Measurements from ENCODE around the gene COA5.

GRCh38 chr2:98608962-98609604 lies 771 bp upstream of the COA5 start:
- TF ChIP-seq CTCF (conservative IDR thresholded peaks at IDR 0.05; ENCODE audit: low read depth in 2 of 2) (no peak), EZH2 (IDR thresholded peaks at IDR 0.05; ENCODE audit: low read depth, unreplicated experiment) (no peak), POLR2AphosphoS5 (IDR thresholded peaks at IDR 0.05; ENCODE audit: low read depth) (no peak), CREB1 (CRISPR knock-in tag; IDR thresholded peaks at IDR 0.05; ENCODE audit: low read depth) (no peak), ZNF114 (CRISPR knock-in tag; IDR thresholded peaks at IDR 0.05) (no peak), JUNB (IDR thresholded peaks at IDR 0.05; ENCODE audit: unreplicated experiment) (no peak)
